Chondrocyte (in vitro differentiated cells): ENCODE data around the gene SLC6A15. TPM values are rescaled to one million over a fixed set of nuclear protein-coding genes. Genes with fewer than 3 reads are reported as not detected.

Source experiments
- DNase-seq: peaks from one replicate; pipeline ENCODE4 v3.0.0; 2021; ENCODE audit warnings: mixed read lengths, low spot score
- H3K27ac Mint-ChIP-seq: one replicate; pipeline ENCODE4 v1.8.0; 2021; ENCODE audit warnings: mild to moderate bottlenecking, moderate library complexity, mixed read lengths; ENCODE audit not compliant: unreplicated experiment
- H3K27me3 Mint-ChIP-seq: 2 replicates; pipeline ENCODE4 v1.8.0; 2021; ENCODE audit warnings: low read depth, mixed read lengths
- H3K36me3 Mint-ChIP-seq: 2 replicates; pipeline ENCODE4 v1.8.0; 2021; ENCODE audit warnings: low read depth, mixed read lengths
- H3K4me1 Mint-ChIP-seq: 2 replicates; pipeline ENCODE4 v1.8.0; 2021; ENCODE audit warnings: low read depth, mild to moderate bottlenecking, mixed read lengths
- H3K4me3 Mint-ChIP-seq: one replicate; pipeline ENCODE4 v1.8.0; 2021; ENCODE audit warnings: mild to moderate bottlenecking, moderate library complexity, mixed read lengths; ENCODE audit not compliant: unreplicated experiment
- H3K9me3 Mint-ChIP-seq: 2 replicates; pipeline ENCODE4 v1.8.0; 2021; ENCODE audit warnings: low read depth, mixed read lengths
- CTCF ChIP-seq: fragments of 200-600 bp; sonication (generic); IDR thresholded peaks from 2 replicates; pipeline ENCODE4 v1.5.0; 2021; ENCODE audit warnings: antibody characterized with exemption, mild to moderate bottlenecking, moderate library complexity
- total RNA-seq: library from RNA; stranded (reverse); gene quantifications from 3 replicates; pipeline ENCODE4 v1.2.1, GENCODE V29; 2021

SLC6A15 gene
- total RNA-seq, 1 donor from 2014 or later = not detected

GRCh38 chr12:84910549-84911241 is 1.9 kb downstream of the SLC6A15 start:
- Mint-ChIP-seq H3K27me3 (peaks cover 60% of the 10 kb centered on the region), H3K9me3 (no peaks in the 10 kb centered on the region), H3K4me3 (peak overlapping the region; percentile 61)

GRCh38 chr12:84904051-84904450 is 8.5 kb downstream of the SLC6A15 start:
- Mint-ChIP-seq H3K9me3 (peaks cover 6% of the 10 kb centered on the region), H3K36me3 (no peaks in the 10 kb centered on the region), H3K4me1 (no peaks in the 10 kb centered on the region), H3K27me3 (peaks cover 35% of the 10 kb centered on the region), H3K27ac (no peak overlapping the region), H3K4me3 (no peak overlapping the region)
- no peak for TF ChIP-seq CTCF
- no peak for DNase-seq

More at GRCh38 chr12:84910549-84911241, 1.9 kb downstream of the SLC6A15 start:
- H3K27ac Mint-ChIP-seq = no peak overlapping the region
- peaks cover 26% of the 10 kb centered on the region for H3K4me1 Mint-ChIP-seq
- DNase-seq = no peak
- no peaks in the 10 kb centered on the region for H3K36me3 Mint-ChIP-seq
- no peak for TF ChIP-seq CTCF

GRCh38 chr12:84891106-84891838 is 21.3 kb downstream of the SLC6A15 start:
- DNase-seq = no peak
- TF ChIP-seq CTCF = no peak
- H3K27me3 Mint-ChIP-seq = peaks cover 18% of the 10 kb centered on the region
- no peaks in the 10 kb centered on the region for H3K9me3 Mint-ChIP-seq
- H3K36me3 Mint-ChIP-seq = no peaks in the 10 kb centered on the region
- H3K4me1 Mint-ChIP-seq = no peaks in the 10 kb centered on the region
- no peak overlapping the region for H3K4me3 Mint-ChIP-seq
- H3K27ac Mint-ChIP-seq = no peak overlapping the region

- Mint-ChIP-seq H3K27ac (no peak overlapping the region), H3K27me3 (peaks cover 16% of the 10 kb centered on the region), H3K9me3 (no peaks in the 10 kb centered on the region), H3K36me3 (no peaks in the 10 kb centered on the region), H3K4me1 (no peaks in the 10 kb centered on the region), H3K4me3 (no peak overlapping the region)
- DNase-seq = no peak
- no peak for TF ChIP-seq CTCF
Measured at GRCh38 chr12:84889818-84890217, 22.8 kb downstream of the SLC6A15 start.

- peaks cover 18% of the 10 kb centered on the region for H3K27me3 Mint-ChIP-seq
- H3K27ac Mint-ChIP-seq = no peak overlapping the region
- DNase-seq = no peak
- TF ChIP-seq CTCF = no peak
- no peaks in the 10 kb centered on the region for H3K36me3 Mint-ChIP-seq
- H3K9me3 Mint-ChIP-seq = no peaks in the 10 kb centered on the region
- H3K4me1 Mint-ChIP-seq = no peaks in the 10 kb centered on the region
- no peak overlapping the region for H3K4me3 Mint-ChIP-seq
Measured at GRCh38 chr12:84888861-84889260, 23.7 kb downstream of the SLC6A15 start.
